HG03575 (cell line): ENCODE data around the gene OGFR.

Source experiments
- ATAC-seq: cut with Tn5 transposase; IDR thresholded peaks from one replicate; pipeline ENCODE4 v1.9.1; 2021; ENCODE audit not compliant: unreplicated experiment, insufficient number of reproducible peaks, low FRiP score; ENCODE audit errors: extremely low read depth

Gene OGFR

GRCh38 chr20:62795023-62795761 is 9.4 kb upstream of the OGFR start:
- ATAC-seq = no peak

DNA sequence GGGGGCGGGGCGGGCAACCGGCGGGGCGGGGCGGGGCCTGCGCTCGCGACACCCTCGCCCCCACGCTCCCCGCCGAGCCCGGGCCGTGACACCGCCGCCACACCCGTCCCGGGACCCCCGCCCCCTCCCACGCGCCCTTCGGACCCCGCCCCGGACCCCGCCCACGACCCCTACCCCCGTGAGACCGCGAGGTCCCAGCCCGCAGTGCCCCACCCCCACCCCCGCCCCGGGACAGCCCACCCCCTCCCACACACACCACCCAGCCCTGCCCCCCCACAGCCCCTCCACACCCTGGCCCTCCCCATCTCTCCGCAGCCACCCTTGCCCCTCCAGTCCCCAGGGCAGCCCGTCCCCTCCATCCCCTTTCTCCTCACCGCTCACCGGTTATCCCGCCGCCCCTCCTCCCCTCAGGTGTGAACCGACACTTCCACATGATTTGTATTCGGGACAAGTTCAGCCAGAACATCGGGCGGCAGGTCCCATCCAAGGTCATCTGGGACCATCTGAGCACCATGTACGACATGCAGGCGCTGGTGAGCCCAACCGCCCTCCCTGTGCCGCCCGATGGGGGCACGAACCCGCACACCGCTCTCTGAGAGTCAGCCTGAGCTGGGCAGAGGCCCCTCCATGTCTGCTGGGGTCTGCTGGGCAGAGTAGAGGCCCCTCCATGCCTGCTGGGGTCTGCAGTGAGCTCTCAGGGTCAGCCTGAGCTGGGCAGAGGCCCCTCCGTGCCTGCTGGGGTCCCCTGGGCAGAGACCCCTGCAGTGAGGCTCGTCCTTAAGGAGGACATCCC is 7.7 kb upstream of the OGFR start:
- ATAC-seq = no peak

DNA sequence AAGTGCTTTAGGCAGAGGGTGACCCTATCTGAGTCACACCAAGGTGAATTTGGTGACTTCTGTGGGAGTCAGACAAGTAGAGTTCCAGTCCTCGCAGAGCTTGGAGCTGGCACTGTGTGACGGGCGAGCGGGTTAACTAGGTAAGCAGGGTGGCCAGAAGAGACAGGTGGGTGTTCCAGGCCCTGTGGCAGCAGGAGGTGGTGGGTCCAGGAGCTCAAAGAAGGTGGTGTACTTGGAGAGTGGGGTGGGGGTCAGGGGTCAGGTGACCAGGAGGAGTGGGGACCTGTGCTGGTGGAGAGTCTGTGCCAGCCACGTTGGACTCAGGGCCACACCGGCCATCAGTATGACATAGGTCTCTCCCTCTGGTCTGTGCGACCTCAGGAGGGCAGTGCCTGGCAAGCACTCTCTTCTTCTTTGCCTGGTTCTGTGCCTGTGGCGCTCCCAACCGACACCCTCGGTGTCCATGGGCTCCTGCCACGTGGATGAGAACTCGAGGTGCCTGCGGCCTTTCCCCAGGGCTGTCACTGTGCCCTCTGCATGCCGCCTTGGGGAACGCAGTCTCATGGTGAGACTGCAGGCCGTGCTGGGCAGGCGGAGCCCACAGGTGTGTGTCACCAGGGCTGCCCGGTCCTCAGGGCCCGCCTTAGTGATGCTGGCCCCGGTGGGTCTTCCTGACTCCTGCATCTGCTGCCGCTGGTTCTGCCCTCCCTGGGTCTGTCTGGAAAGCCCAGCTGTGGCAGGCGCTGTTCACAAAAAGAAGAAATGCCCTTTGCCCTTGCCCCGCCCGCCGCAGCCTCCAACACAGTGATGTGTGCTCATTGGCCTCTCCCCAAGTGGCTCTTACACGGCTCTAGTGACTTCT is 6.7 kb upstream of the OGFR start:
- no peak for ATAC-seq

- no peak for ATAC-seq
Observed at GRCh38 chr20:62799036-62799435, 5.6 kb upstream of the OGFR start.

GRCh38 chr20:62799459-62799858 is 5.2 kb upstream of the OGFR start:
- ATAC-seq = no peak

GRCh38 chr20:62799873-62800272 is 4.8 kb upstream of the OGFR start:
- ATAC-seq = no peak

DNA sequence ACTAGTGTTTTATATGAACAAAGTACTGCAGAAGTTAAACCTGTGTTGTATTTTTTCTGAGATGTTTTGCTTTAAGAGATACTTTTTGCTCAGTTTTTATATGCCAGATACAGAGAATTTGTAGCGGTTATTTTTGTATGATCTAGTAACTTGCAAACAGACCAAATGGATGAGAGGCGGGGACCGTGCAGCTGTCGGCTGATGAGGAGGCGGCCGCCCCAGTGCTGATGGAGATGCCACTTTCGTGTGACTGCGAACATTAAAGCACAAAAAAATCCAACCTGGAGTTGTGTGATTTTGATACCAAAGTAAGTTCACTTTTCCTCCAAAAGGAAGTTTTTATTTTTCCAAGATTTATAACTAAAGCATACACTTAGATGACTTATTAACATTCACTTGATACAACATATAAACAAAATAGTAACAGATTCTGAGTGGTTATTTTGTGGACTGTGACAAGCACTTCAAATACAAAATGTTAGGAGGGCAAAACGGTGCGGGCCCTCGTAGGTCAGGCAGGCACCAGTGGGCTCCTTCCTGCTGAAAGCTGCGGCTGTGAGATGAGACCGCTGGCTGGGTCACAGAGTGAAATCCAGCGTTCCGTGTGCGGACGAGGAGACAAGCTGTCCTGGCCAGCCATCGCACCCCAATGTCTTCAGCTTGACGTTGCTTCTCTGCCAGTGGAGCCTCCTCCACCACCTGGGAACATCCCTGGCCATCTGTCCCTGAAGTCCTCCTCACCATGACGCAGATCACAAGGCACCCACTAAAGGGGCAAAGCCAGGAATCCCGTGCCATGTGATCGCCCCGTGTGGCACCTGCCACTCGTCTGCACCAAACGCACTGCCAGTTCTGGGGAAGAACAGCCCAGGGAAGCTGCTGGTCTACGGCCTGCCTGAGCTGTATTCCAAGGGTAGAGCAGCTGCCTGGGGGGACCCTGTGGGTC is 4.0 kb upstream of the OGFR start:
- no peak for ATAC-seq

DNA sequence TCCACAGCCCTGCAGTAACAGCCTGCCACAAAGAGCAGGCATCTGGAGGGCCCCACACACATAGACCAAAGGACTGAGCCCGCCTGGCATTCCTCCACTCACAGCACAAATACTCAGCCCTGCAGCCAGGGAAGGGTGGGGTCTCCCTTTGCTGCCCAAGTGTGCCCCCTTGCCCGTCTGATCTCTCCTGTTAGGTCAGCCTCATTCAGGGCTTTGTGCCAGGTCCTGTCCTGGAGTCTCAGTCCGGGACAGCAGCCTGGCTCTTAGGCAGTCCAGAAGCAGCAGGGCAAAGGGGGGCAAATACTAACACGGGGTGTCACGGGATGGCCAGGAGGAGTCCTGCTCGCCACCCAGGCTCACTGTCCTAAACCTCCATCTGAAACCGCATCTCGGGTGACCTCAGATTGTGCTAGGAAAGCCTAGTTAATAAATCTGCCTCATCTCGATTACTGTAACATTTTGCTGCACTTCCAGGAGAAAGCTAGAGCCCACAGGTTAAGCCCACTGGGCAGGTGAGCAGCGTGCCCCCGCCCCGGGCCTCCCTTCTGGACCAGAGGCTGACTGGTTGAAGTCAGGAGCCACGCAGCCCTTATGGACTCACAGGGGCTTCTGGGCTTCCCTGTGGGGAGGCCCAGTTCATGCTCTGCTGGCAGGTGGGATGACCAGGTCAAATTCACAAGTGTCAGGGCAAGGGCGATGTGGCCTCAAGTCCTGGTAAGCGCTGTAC is 3.2 kb upstream of the OGFR start:
- ATAC-seq = no peak

DNA sequence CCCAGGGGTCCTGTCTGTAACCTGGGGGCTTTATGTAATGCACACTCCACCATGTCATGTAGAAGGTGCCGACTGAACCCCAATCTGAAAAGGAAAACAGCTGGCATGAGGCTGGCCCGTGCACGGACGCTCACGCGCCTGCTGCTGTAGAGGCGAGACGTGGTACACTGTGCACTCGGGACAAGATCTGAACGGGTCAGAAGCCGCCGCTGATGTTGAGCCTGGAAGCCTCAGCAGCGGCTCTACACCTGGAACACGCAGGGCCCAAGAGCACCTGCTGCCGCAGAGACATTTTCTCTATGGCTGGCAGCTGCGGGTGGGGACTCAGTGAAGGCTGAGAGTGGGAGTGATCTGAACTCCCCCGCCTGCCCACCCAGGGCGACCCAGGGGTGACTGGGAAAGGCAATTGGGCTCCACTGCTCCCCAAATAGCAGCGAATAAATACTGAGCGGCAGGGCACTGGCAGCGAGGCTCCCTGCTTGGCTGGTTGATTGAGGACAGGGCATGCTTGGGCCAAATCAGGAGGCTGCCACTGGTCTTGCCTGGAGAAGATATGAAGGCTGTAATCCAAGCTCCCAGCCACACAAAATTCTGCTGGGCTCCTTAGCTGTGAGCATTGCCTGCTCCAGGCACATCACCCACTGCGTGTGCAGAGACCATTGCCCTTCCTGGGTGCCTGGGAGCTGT is 2.5 kb upstream of the OGFR start:
- ATAC-seq = no peak

- no peak for ATAC-seq
Observed at GRCh38 chr20:62804021-62804626, 511 bp upstream of the OGFR start.

- no peak for ATAC-seq
Observed at GRCh38 chr20:62805155-62805710, 598 bp downstream of the OGFR start.

DNA sequence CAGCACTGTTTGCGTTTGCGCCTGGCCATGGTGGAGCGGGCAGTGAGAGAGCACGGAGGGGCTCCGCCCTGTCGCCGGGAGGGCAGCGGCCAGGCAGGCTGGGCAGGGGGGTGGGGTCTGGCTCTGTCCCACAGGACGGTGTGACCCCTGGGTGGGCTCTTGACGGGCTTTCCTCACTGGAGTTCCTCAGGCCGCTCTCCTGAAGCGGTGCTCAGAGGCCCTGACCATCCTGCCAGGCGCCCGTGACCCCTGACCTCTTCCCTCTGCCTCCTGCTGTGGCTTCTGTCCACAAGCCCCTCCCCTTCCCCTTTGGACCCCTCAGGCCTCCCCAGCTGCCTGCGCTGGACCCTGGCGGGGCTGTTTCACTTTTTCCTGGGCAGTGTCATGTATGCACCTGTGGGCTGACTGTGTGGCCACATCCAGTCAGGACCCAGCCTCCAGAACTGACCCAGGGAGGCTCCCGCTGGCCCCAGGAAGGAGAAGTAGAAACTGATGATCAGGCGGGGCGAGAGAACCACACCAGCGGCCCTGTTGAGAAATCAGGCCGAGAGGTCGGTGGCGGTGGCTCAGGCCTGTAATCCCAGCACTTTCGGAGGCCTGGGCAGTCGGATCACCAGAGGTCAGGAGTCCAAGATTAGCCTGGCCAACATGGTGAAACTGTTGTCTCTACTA is 1.2 kb downstream of the OGFR start:
- ATAC-seq = no peak

- ATAC-seq = no peak
Observed at GRCh38 chr20:62806383-62807050, 1.9 kb downstream of the OGFR start.

DNA sequence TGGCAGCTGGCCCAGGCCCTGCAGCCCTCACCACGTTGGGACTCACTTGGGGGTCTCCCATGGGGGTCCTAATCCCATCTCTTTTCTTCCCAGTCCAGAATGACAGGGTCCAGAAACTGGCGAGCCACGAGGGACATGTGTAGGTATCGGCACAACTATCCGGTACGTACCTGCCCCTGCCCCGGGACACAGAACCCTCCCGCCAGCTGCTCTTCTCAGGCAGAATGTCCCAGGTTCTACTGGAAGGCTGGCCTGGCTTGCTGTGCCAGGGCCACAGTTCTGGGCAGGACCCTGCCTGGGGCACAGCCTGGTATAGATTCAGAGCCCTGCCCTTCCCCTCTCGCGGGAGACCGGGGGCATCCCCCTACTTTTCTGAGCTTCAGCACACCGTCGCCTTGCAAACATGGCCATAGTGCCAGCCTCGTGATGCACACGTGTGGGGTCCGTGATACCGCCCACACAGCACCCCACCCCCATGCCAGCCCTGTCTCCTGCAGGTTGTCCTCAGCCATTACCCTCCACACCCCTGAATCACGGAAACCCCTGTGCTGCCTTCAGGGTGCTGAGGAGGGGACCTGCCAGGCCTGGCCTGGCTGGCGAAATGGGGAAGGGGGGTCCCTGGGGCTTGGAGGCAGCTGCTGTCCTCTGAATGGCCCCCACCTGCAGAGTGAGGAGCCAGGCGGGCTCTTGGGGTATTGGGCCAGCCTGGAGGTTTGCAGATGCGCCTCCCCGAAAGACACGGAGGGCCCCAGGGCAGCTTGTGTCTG is 3.0 kb downstream of the OGFR start:
- no peak for ATAC-seq

DNA sequence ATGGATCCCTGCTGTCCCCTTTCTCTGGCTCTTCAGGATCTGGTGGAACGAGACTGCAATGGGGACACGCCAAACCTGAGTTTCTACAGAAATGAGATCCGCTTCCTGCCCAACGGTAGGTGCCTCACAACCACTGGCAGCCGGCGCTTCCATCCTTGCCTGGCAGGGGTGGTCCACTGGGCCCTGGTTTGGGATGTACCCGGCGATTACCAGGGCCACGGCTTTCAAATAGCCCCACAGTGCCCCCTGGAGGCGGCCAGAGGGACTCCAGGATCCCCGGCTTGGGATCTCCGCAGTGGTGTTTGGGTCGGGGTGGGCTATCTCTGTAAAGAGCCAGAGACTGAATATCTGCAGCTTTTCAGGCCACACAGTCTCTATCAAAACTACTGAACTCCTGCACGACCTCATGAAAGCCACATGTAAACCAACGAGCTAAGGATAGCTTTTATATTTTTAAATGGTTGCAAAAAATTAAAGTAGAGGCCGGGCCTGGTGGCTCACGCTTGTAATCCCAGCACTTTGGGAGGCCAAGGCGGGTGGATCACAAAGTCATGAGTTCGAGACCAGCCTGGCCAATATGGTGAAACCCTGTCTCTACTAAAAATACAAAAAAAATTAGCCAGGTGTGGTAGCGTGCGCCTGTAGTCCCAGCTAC is 3.7 kb downstream of the OGFR start:
- no peak for ATAC-seq
